H1 (cell line): ENCODE measurements around the gene FAM107A. TPM values are rescaled to one million over a fixed set of nuclear protein-coding genes. Genes with fewer than 3 reads are reported as not detected.

Experiments
- SUZ12 ChIP-seq: fragments of 200-600 bp; sonication (generic); IDR thresholded peaks from 2 replicates; pipeline ENCODE4 v1.6.1; 2012; ENCODE audit warnings: mild to moderate bottlenecking, inconsistent platforms, low read length, moderate library complexity, mixed read lengths
- polyA plus RNA-seq, 7 experiments: library from polyadenylated mRNA; depleted of rRNA in 3 of 7; stranded (reverse) in 5 of 7; unstranded in 2 of 7; fragments of >200 nt in 5 of 7; fragments of 200-250 nt in 2 of 7; gene quantifications; 1 replicate in 5 of 7; 2 replicates in 1 of 7; 4 replicates in 1 of 7; pipeline versions ENCODE4 v1.2.1 to v1.2.3, GENCODE V29; 2011 to 2013; ENCODE audit warnings: missing spikeins in 2 of 7, mixed read lengths in 2 of 7
- total RNA-seq: library from RNA; stranded (reverse); fragmentation: NEBNext Ultra II Directional; extraction: Animal tissue kit (Norgen Biotek cat#: 25700); gene quantifications from 2 replicates; pipeline ENCODE4 v1.2.1, GENCODE V29; 2021
- TF ChIP-seq, protein P1 (sequence below): fragments of 300-600 bp; sonication (generic); IDR thresholded peaks from 2 replicates; pipeline ENCODE4 v1.7.1; 2012; ENCODE audit warnings: low read length, moderate library complexity, mild to moderate bottlenecking, inconsistent platforms; ENCODE audit not compliant: insufficient replicate concordance

Gene FAM107A
- total and polyA plus RNA-seq, 2 of the 8 experiments (the other 6 are each of a cell fraction or from before 2014, with no cell fraction given), result 0.51 to 0.65 TPM

- TF ChIP-seq, protein P1, sequence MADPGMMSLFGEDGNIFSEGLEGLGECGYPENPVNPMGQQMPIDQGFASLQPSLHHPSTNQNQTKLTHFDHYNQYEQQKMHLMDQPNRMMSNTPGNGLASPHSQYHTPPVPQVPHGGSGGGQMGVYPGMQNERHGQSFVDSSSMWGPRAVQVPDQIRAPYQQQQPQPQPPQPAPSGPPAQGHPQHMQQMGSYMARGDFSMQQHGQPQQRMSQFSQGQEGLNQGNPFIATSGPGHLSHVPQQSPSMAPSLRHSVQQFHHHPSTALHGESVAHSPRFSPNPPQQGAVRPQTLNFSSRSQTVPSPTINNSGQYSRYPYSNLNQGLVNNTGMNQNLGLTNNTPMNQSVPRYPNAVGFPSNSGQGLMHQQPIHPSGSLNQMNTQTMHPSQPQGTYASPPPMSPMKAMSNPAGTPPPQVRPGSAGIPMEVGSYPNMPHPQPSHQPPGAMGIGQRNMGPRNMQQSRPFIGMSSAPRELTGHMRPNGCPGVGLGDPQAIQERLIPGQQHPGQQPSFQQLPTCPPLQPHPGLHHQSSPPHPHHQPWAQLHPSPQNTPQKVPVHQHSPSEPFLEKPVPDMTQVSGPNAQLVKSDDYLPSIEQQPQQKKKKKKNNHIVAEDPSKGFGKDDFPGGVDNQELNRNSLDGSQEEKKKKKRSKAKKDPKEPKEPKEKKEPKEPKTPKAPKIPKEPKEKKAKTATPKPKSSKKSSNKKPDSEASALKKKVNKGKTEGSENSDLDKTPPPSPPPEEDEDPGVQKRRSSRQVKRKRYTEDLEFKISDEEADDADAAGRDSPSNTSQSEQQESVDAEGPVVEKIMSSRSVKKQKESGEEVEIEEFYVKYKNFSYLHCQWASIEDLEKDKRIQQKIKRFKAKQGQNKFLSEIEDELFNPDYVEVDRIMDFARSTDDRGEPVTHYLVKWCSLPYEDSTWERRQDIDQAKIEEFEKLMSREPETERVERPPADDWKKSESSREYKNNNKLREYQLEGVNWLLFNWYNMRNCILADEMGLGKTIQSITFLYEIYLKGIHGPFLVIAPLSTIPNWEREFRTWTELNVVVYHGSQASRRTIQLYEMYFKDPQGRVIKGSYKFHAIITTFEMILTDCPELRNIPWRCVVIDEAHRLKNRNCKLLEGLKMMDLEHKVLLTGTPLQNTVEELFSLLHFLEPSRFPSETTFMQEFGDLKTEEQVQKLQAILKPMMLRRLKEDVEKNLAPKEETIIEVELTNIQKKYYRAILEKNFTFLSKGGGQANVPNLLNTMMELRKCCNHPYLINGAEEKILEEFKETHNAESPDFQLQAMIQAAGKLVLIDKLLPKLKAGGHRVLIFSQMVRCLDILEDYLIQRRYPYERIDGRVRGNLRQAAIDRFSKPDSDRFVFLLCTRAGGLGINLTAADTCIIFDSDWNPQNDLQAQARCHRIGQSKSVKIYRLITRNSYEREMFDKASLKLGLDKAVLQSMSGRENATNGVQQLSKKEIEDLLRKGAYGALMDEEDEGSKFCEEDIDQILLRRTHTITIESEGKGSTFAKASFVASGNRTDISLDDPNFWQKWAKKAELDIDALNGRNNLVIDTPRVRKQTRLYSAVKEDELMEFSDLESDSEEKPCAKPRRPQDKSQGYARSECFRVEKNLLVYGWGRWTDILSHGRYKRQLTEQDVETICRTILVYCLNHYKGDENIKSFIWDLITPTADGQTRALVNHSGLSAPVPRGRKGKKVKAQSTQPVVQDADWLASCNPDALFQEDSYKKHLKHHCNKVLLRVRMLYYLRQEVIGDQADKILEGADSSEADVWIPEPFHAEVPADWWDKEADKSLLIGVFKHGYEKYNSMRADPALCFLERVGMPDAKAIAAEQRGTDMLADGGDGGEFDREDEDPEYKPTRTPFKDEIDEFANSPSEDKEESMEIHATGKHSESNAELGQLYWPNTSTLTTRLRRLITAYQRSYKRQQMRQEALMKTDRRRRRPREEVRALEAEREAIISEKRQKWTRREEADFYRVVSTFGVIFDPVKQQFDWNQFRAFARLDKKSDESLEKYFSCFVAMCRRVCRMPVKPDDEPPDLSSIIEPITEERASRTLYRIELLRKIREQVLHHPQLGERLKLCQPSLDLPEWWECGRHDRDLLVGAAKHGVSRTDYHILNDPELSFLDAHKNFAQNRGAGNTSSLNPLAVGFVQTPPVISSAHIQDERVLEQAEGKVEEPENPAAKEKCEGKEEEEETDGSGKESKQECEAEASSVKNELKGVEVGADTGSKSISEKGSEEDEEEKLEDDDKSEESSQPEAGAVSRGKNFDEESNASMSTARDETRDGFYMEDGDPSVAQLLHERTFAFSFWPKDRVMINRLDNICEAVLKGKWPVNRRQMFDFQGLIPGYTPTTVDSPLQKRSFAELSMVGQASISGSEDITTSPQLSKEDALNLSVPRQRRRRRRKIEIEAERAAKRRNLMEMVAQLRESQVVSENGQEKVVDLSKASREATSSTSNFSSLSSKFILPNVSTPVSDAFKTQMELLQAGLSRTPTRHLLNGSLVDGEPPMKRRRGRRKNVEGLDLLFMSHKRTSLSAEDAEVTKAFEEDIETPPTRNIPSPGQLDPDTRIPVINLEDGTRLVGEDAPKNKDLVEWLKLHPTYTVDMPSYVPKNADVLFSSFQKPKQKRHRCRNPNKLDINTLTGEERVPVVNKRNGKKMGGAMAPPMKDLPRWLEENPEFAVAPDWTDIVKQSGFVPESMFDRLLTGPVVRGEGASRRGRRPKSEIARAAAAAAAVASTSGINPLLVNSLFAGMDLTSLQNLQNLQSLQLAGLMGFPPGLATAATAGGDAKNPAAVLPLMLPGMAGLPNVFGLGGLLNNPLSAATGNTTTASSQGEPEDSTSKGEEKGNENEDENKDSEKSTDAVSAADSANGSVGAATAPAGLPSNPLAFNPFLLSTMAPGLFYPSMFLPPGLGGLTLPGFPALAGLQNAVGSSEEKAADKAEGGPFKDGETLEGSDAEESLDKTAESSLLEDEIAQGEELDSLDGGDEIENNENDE, result no peak
- no peak for TF ChIP-seq SUZ12
Observed at GRCh38 chr3:58540176-58540858, 36.9 kb downstream of the FAM107A start (continued).
